Upper lobe of left lung (tissue), 4 donors: Measurements from ENCODE around the gene PAMR1.

Experiments used
- EP300 ChIP-seq, 4 donors: sonication (generic); formaldehyde crosslinking; IDR thresholded peaks; one replicate each; pipeline ENCODE4 v1.5.1; 2017; ENCODE audit warnings: antibody characterized with exemption in 4 of 4, control low read depth in 2 of 4
- POLR2A ChIP-seq, 4 donors: fragments of 450-650 bp; IDR thresholded peaks; one replicate each; pipeline ENCODE4 v1.5.1; 2016 to 2017; ENCODE audit warnings: antibody characterized with exemption in 4 of 4, mild to moderate bottlenecking in 2 of 4
- POLR2AphosphoS5 ChIP-seq, 2 donors: sonication (generic); formaldehyde crosslinking; IDR thresholded peaks; one replicate each; pipeline ENCODE4 v1.5.1; 2017; ENCODE audit warnings: antibody characterized with exemption in 2 of 2
- TF ChIP-seq, protein P1 (sequence below), 6 experiments: fragments of 450-650 bp in 4 of 6; fragments of 200-600 bp in 2 of 6; sonication (generic) in 2 of 6; IDR thresholded peaks; one replicate each; pipeline ENCODE4 v1.5.1; 2016 to 2019; ENCODE audit warnings: antibody characterized with exemption in 6 of 6

DNA sequence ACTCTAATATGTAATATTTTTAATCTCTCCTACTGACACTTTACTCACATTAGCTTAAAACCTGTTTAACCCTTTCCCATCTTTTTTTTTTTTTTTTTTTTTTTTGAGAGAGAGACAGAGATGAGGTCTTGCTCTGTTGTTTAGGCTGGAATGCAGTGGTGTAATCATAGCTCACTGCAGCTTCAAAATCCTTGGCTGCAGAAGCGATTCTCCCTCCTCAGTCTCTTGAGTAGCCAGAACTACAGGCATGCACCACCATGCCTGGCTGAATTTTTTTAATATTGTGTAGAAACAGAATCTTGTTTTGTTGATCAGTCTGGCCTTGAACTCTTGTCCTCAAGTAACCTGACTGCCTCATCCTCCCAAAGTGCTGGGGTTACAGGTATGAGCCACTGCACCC, 37.3 kb downstream of the PAMR1 start:
- TF ChIP-seq, protein P1, sequence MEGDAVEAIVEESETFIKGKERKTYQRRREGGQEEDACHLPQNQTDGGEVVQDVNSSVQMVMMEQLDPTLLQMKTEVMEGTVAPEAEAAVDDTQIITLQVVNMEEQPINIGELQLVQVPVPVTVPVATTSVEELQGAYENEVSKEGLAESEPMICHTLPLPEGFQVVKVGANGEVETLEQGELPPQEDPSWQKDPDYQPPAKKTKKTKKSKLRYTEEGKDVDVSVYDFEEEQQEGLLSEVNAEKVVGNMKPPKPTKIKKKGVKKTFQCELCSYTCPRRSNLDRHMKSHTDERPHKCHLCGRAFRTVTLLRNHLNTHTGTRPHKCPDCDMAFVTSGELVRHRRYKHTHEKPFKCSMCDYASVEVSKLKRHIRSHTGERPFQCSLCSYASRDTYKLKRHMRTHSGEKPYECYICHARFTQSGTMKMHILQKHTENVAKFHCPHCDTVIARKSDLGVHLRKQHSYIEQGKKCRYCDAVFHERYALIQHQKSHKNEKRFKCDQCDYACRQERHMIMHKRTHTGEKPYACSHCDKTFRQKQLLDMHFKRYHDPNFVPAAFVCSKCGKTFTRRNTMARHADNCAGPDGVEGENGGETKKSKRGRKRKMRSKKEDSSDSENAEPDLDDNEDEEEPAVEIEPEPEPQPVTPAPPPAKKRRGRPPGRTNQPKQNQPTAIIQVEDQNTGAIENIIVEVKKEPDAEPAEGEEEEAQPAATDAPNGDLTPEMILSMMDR (IDR thresholded peaks at IDR 0.05) = no peak
- TF ChIP-seq POLR2A (IDR thresholded peaks at IDR 0.05) = no peak
- TF ChIP-seq EP300 (IDR thresholded peaks at IDR 0.05) = no peak
- no peak for TF ChIP-seq POLR2AphosphoS5 (IDR thresholded peaks at IDR 0.05)
